SK-N-SH (cell line): ENCODE data around the gene PAM16.

Experiments
- CTCF ChIP-seq: fragments of 200-600 bp; sonication (generic); IDR thresholded peaks from 2 replicates; pipeline ENCODE4 v1.6.1; 2017; ENCODE audit warnings: antibody characterized with exemption, mild to moderate bottlenecking, moderate library complexity
- EZH2phosphoT487 ChIP-seq: fragments of 200-600 bp; sonication (generic); IDR thresholded peaks from 2 replicates; pipeline ENCODE4 v1.6.1; 2017; ENCODE audit warnings: low read depth, mixed run types, mild to moderate bottlenecking, antibody characterized with exemption, moderate library complexity, borderline replicate concordance
- POLR2AphosphoS5 ChIP-seq: IDR thresholded peaks from 2 replicates; pipeline ENCODE4 v1.6.1; 2012; ENCODE audit warnings: low read depth, low read length
- SIN3A ChIP-seq: IDR thresholded peaks from 2 replicates; pipeline ENCODE4 v1.6.1; 2012; ENCODE audit warnings: low read depth, mild to moderate bottlenecking, low read length, moderate library complexity, borderline replicate concordance
- USF2 ChIP-seq: fragments of 150-350 bp; IDR thresholded peaks from 2 replicates; pipeline ENCODE4 v1.6.1; 2017; ENCODE audit warnings: antibody characterized with exemption, low read length, low read depth, borderline replicate concordance

GRCh38 chr16:4365014-4365406, 13.9 kb upstream of the PAM16 start:
- TF ChIP-seq USF2 (no peak), POLR2AphosphoS5 (no peak), CTCF (no peak), SIN3A (no peak), EZH2phosphoT487 (no peak)
